ENCODE measurements around the gene ALDH3A1.
"Not testable (repeated sequence)": the region's sequence is repeated elsewhere in the genome, so short reads cannot be mapped to it uniquely, and the experiment has no call there.

ALDH3A1 gene

DNA sequence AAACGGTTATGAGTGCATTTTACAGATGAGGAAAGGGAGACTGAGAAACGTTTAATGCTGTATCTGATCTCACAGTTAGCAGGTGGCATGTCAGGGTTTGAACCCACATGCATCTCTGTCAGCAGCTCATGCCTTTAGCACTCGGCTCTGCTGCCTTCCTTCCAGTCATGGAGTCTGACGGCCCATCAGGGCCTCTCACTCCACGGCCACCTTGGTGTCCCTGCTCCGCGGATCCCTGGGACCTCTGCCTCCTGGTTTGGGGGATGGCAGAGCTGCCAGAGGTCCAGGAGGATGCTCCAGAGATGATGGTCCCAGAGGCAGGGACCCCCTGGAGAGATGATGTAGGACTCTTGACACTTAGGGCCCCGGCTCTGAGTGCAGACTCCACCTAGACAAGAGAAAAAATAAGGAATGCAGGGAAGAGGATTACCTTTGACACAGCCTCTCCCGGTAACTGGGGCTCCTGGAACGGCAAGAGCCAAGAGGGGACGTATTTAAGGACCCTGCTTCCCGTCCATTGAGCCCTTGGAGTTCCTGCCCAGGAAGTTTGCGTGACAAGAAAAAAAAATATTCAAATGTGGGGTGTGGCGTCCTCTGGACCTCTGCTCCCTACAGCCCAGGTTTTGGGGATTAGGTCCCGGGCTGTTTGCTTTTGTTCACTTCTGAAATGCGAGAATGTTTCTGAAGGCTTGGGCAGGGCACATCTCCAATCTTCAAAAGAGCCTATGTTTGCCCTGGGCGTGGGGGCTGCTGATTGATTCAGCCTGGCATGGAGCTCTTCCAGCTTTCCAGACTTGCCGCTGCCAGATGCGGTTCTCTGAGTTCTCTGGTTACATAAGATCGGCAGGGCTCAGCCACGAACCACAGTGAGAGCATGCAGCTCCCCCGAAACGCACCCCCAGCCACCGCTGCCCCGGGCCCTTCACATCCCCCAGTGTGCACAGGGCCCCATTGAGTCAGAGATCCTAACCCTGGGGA, at the start of gene ALDH3A1:
ALDH3A1 (minus strand) TSS at position 470 of the 978 bp plus-strand sequence. CDS start 3,169 bp downstream, outside the sequence.
- DNase-seq = no peak

DNA sequence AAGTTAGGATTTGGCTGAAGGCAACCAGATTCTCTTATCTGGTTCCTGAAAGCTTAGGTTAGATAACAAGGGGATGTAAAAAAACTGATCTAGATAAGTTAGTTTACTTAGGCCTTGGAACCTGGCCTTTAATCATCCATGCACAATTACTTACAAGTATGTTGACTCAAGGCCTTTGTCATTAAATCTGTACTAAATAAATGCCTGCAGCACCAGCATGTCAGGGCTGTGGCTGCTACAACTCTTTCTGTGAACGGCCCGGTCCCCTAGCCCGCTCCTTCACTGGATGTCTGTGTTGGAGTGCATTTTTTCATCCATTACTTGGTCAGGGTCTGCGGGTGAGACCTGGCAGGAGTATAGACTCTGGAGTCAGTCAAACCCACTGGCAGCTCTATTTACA, 48.4 kb upstream of the ALDH3A1 start:
- DNase-seq = no peak

DNA sequence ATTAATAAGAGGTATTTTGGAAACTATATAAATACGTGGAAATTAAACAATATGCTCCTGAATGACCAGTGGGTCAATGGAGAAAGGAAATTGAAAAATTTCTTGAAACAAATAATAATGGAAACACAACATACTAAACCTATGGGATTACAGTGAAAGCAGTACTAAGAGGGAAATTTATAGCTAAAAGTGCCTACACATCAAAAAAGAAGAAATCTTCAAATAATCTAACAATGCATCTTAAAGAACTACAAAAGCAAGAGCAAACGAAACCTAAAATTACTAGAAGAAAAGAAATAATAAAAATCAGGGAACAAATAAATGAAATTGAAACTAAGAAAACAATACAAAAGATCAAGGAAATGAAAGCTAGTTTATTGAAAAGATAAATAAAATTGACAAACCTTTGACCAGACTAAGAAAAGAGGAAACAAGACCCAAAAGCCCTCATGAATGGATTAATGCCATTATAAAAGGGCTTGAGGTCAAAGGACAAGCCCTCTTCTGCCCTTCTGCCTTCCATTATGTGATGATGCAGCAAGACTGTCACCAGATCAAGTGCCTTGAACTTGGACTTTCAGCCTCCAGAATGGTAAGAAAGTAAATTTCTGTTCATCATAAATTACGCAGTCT, 43.9 kb upstream of the ALDH3A1 start:
- no peak for DNase-seq

DNA sequence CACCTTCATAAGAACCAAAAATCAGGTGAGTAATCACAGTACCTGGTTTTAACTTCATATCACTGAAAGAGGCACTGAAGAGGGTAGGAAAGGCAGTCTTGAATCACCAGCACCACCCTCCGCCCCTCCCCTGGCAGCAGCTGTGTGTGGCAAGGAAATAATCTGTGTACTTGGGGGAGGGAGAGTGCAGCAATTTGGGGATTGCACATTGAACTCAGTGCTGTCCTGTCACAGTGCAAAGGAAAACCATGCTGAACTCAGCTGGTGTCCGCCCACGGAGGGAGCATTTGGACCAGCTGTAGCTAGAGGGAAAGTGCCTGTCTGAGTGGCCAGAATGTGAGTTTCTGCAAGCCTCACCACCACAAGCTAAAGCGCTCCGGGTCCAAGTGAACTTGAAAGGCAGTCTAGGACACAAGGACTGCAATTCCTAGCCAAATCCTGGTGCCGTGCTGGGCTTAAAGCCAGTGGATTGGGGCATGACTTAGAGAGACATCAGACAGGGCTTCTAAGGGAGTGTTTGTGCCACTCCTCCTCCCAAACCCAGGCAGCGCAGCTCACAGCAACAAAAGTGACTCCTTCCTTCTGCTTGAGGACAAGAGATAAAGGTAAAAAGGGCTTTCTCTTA, 39.7 kb upstream of the ALDH3A1 start:
- no peak for DNase-seq

DNA sequence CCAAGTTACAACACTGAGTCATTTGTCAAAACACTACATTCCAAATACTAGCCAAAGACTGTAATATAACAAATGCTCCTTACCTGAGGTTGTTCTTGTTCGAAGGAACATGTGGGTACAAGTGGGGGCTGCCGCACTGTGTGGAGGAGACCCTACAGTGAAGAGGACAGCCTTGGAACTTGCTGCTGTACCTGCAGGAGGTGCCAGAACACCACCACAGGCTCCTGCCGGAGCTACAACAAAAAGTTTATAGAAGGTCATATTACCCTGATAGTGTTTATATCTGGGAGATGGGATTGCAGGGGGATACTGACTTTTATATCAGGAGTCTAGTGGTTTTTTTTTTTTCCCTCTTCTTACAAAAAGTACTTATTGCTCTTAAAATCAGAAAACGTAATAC, 37.8 kb upstream of the ALDH3A1 start:
- DNase-seq = no peak

DNA sequence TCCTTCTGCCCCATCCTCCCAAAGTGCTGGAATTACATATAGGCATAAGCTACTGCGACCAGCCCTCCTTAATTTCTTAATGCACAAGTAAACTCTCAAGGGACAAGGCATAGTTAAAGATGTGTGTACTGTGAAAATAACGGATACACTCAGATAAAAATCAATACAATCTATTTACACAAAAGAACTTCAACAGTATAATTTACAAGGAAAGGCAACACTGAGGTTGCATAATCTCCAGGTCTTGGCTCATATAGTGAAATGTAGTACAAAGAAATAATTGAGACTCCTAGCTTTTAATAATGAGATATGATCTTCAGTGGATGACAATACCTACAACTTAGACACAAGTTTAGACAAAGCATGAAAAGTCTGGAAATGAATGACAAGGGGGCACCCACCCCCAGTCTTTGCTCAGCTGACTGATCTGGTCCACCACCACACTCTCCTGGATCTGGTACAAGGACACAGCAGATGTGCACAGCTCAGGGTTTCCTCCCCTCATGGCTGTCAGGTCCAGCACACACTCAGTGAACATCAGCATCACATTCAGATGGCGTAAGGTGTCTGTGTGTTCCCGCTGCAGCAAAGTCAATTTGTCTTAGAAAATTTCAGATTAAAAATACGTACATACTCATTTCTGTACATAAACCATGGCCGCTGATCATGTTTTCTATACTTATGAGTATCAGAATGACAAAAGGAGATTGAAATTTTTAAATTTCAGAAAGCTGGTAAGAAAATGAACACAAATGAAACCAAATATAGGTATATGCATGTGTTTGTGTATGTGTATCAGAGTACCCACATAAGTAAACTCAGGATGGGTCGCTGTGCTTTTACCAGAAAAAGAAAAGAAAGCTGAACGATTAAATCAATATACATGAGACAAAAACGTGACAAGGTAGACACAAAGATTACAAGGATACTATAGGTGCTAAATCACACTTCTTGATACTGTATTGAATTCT, 33.7 kb upstream of the ALDH3A1 start:
- DNase-seq = no peak

DNA sequence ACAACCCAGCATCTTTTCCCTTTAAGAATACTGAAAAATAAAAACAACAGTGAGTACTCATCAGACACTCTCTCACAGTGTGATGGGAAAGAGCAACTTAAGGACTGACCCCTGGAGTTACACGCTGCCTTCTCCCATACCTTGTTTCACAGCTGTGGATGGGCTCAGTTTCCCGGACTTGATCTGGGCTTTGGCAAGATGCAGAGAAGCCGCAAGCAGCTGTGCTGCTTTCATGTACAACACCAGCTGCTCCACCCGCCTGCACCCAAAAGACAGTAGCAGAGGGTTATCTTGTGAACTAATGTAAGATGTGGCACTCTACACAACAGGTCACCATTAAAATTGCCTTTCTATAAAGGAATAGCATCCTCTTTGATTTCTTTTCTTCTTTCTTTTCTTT, 32.7 kb upstream of the ALDH3A1 start:
- DNase-seq = no peak

DNA sequence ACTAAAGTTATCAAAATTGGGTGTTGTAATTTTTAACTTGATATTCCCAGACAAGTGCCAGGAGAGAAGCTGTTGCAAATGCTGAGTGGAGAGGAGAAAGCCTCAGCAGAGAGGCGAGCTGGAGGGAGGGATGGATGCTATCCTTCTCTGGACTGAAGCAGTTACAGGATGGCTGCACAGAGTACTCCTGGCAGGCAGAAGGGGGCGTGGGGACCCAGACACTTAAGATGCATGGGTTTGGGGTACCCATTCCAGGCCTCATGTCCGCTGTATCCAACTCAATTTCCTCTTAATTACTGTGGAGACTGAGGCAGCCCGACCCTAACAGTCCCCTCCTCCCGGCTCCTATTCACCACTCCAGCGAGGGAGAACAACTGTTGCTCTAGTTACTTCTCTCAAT, 25.4 kb upstream of the ALDH3A1 start:
- no peak for DNase-seq

DNA sequence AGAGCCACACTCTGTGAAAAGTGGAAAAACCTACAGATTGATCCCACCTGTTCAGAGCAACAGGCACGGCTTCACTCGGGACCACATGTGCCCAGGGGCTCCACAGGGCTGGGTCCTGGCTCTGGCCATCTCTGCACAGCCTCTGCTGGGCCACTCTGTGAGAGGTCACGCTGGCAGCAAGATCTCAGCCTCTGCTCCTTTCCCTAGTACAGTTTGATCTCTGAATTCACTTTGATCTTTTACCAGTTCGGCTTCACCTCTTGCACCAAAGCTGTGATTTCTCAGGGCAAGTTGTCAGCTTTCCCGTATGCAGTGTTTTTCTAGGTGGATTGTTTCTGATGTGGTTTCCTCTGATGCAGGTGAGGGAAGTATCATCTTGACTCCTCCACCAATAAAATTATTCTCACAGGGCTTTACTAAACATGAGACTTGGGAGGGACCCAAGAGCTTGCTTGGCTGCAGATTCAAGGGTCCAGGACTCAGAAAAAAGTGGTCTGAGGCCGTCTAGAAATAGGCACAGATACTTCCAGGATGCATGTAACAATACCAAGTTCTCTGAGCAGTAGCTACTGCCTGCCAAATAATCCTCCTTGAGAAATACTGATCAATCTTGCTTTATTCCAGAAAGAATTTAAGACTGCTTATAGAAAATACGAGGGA, 24.0 kb upstream of the ALDH3A1 start:
- DNase-seq = no peak

DNA sequence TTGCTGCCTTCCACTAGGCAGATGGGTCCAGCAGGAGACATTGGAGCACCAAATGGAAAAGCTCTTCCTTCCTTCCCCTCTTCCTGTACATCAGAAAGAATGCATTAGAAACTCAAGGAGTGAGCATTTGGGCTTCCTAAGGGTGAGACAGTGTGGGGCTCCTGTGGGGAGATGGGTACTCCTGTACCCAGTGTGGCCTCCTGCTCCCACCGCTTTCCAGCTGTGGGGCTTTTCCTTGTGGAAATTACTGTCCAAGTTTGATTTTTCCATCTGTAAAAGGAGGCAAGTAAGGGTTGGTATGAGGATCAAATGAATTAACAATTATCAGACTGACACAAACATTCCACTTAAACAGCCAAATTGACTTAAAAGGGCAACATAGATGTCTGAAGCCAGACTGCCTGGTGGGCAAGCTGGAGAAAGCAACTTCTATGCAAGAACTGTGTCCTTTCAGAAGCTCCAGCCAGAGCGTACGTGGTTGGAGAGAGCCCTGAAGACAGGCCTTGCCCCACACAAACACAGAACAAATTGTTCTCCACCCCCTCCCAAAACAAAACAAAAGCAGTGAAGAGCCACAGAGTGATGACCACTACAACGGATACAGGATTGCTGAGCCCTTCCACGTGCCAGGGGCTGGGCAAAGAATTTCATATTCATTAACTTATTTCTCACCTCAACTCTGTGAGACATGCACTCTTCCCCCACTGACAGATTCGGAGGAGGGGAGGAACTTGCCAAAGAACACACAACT, 23.1 kb upstream of the ALDH3A1 start:
- DNase-seq = no peak

DNA sequence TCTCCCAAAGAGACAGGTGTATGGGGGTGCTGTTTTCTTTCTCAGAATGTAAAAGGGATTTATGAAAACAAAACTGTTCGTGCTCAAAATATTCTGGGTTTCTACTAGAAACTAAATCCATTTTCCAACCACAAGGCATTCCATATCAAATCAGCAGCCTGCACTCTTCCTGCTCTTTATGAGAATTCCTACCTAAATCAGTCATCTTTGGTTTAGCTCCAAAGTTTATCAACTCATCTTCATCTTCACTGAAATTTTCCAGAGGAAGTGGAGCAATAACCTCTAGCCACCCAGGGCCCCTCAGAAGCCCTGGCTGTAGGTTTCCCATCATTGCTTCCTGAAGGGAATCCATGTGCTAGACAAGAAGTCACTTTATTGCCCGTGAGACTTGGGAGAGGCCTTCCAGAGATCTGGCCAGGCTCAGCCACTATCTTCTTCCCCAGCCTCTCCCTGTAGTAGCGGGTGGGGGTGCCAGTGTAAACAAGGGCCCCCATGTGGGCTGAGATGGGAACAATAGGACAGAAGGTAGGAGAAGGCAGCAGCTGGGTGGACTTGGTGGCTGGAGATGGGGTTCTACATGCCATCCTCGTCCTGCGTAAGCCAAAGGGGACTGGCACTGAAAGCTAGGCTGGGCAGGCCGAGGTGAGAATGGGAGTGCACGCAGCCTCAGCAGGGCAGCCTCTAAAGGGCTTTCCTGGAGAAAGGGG, 22.0 kb upstream of the ALDH3A1 start:
- DNase-seq = no peak

DNA sequence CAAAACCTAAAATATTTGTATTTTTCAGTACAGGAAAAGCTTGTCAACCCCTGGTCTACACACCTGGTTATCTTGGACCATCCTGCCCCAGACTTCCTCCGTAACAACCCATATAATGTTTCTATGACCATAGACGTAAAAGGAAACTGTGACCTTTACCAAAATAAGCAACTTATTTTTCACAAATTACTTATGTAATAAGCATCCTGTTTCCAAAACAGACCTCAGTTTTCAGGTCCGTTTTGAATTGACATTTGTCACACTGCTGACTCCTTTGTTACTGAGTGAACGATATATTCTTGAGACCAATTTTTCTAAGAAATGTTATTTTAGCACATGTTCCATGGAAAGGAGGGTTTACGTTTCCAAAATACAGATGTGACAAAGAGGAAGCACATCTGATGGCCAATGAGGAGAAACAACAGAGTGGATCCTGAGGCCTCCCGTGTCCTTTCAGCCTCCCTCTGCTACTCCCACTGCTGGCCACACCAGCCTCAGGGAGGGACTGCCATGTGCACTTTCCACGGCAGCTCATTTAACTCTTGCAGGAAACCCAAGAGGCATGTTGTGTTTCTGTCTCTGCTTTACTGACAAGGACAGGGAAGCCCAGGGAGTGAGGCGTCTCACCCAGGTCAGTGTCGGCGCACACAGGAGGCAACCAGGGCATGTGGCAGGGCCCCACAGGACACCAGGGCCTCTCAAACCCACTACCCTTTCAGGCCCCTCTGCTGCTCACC, 20.1 kb upstream of the ALDH3A1 start:
- DNase-seq = no peak

DNA sequence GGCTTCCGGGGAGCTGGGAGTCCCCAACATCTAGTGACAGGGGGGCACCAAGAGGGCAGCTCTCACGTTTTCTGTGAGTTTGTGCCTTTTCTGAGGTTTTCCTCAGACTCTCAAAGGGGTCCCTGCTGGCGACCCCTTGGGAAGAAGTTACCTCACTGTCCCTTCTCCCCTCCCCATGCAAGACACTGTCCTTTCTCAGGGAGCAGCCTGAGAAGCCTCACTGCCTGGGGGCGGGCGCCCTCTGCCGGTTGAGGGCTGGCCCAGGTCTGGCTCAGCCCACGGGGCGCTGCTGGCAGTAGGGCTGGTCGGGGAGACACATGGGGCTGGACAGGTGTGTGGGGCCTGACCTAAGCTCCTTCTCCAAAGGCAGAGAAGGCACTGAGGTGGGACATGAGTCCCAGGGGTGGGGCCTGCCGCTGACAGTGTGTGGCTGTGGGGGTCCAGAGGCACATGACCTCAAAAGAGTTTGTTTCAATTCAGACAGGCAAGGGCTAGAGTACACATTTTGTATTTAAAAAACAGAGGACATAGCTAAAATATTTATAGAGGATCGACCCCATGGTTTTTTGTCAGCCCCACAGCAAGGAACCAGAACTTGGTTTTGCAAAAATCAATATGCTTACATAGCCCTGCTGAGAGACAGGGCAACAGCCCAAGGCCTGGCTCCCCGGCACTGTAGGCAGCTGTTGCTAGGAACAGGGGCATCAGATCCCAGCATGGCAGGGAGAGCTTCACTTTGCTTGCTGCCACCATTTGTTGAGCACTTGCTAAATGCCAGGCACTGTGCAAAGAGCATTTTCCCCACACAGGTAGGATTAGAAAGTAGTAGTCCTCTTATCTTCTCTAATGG, 18.5 kb upstream of the ALDH3A1 start:
- peak; percentile 13 for DNase-seq

DNA sequence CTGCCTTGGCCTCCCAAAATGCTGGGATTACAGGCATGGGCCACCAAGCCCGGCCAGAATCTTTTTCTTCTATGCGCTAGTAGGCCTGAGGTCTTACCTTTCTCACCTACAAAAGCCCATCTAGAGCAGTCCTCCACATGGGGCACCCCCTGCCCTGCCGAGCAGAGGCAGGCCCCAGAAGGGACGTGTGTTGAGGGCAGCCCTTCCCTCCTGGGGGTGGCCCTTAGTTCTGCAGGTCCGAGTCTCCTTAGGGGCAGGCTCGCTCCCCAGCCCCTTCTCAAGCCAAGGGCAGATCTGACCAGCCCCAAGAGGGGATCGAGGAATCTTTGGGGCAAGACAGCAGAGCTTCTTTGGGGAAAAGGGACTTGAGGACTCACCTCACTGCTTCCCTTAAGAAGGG, 17.9 kb upstream of the ALDH3A1 start:
- DNase-seq = no peak

DNA sequence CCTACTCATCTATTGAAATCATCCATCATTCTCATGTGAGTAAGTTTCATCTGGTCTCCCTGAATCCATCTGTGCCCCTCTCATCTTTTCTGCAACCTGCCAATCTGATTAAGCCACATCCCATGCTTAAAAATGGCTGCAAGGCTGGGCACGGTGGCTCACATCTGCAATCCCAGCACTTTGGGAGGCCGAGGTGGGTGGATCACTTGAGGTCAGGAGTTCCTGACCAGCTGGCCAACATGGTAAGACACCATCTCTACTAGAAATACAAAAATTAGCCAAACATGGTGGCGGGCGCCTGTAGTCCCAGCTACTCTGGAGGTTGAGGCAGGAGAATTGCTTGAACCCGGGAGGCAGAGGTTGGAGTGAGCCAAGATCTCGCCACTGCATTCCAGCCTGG, 15.9 kb upstream of the ALDH3A1 start:
- not testable (repeated sequence) for DNase-seq

DNA sequence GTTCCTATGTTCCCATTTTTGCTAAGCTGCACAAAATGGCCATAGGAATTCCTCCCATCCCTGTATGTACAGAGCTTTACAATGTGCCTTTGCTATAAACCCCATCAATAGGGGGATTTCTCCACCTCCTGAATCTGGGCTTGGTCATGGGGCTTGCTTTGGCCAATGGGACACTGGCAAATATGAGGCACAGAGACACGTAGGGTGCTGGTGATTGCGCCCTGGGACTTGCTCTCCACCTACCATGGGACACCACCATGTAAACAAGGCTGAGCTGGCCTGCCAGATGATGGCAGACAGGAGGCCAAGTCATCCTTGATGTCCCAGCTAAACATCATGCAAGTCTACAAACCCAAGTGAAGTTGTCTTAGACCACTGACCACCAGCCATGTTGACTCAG, 15.3 kb upstream of the ALDH3A1 start:
- no peak for DNase-seq

DNA sequence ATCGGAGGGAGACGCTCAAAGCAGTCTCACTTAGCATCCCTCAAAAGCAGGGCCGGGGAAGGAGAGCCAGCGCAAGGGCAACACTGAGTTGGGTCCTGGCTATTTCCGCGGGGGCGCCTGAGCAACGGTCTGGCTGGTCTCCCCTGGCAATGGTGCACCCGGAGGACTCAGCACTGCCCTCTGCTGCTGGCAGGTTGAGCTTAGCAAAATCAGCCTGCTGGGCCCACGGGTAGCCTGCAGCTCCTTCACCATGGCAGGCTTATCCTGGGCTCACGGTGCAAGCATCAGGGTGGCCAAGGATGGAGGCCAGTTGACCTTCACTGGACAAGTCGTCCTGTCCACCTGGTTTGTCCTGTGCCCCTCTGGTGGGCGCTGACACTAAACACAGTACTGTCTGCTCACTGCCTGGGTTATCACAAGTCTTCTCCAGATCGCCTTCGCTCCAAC, 14.4 kb upstream of the ALDH3A1 start:
- no peak for DNase-seq

DNA sequence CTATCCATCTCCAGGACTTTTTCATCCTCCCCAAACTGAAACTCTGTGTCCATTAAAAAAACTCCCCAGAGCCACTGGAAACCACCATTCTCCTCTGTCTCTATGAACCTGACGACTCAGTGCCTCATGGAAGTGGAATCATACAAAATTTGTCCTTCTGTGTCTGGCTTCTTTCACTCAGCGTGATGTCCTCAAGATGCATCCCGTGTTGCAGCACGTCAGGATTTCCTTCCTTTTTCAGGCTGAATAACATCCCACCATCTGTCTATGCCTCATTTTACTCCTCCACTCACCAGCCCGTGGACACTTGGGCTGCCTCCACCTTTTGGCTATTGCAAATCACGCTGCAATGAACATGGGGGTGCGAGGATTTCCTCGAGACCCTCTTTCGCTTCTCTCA, 12.6 kb upstream of the ALDH3A1 start:
- DNase-seq = no peak
